ENCODE measurements around the gene GLUL.
"Not testable (repeated sequence)": the region's sequence is repeated elsewhere in the genome, so short reads cannot be mapped to it uniquely, and the experiment has no call there.

The GLUL gene

GRCh38 chr1:182367926-182368325 lies 23.7 kb downstream of the GLUL start:
- DNase-seq (ENCODE audit: low spot score) = no peak

GRCh38 chr1:182366596-182366995 lies 25.0 kb downstream of the GLUL start:
- DNase-seq (ENCODE audit: low spot score) = no peak

- DNase-seq (ENCODE audit: low spot score) = no peak
These were observed 31.9 kb downstream of the GLUL start for GRCh38 chr1:182359645-182360044.

- no peak for DNase-seq (ENCODE audit: low spot score)
These were observed 33.7 kb downstream of the GLUL start for GRCh38 chr1:182357913-182358312.

GRCh38 chr1:182357171-182357570 lies 34.4 kb downstream of the GLUL start:
- DNase-seq (ENCODE audit: low spot score) = no peak

GRCh38 chr1:182355723-182356098 lies 35.9 kb downstream of the GLUL start:
- no peak for DNase-seq (ENCODE audit: low spot score)

- no peak for DNase-seq (ENCODE audit: low spot score)
These were observed 39.7 kb downstream of the GLUL start for GRCh38 chr1:182351790-182352364.

GRCh38 chr1:182350839-182351238 lies 40.8 kb downstream of the GLUL start:
- no peak for DNase-seq (ENCODE audit: low spot score)

GRCh38 chr1:182348961-182349747 lies 42.4 kb downstream of the GLUL start:
- DNase-seq (ENCODE audit: low spot score) = no peak

- no peak for DNase-seq (ENCODE audit: low spot score)
These were observed 44.6 kb downstream of the GLUL start for GRCh38 chr1:182347019-182347418.

GRCh38 chr1:182340233-182341058 lies 51.1 kb downstream of the GLUL start:
- DNase-seq (ENCODE audit: low spot score) = no peak

- DNase-seq (ENCODE audit: low spot score) = no peak
These were observed 51.9 kb downstream of the GLUL start for GRCh38 chr1:182339684-182340083.

GRCh38 chr1:182338806-182339370 lies 52.7 kb downstream of the GLUL start:
- no peak for DNase-seq (ENCODE audit: low spot score)

- no peak for DNase-seq (ENCODE audit: low spot score)
These were observed 53.6 kb downstream of the GLUL start for GRCh38 chr1:182337736-182338571.

- no peak for DNase-seq (ENCODE audit: low spot score)
These were observed 55.6 kb downstream of the GLUL start for GRCh38 chr1:182335771-182336566.

- not testable (repeated sequence) for DNase-seq (ENCODE audit: low spot score)
These were observed 58.5 kb downstream of the GLUL start for GRCh38 chr1:182333071-182333571.

- DNase-seq (ENCODE audit: low spot score) = no peak
These were observed 59.1 kb downstream of the GLUL start for GRCh38 chr1:182332261-182333060.

Measured in hepatic stellate cell (primary cell).